ENCODE data around the gene PTRHD1. TPM values are rescaled to one million over a fixed set of nuclear protein-coding genes. Genes with fewer than 3 reads are reported as not detected.

PTRHD1 gene
- total RNA-seq, 1 experiment from 2014 or later, result 23.6 TPM

DNA sequence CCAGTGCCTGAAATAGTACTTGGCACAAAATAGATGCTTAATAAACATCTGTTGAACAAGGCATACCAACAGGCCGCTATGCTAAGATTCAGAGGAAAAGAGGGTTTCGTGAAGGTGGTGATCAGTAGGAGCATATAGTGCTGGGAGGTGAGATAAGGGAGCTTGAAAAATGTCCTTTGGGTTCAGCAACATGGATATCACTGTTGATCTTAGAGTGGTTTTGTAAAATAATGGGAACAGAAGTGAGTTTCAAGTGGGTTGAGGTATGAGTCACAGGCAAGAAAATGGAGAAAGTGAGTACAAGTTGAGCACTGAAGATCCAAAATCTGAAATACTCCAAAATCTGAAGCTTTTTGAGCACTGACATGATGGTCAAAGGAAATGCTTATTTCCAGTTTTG is 4.5 kb upstream of the PTRHD1 start:
- Histone ChIP-seq H3K79me2 (ENCODE audit: low read depth) (peaks cover 57% of the 10 kb centered on the region), H3K9me3 (ENCODE audit: insufficient read depth, low read depth) (no peaks in the 10 kb centered on the region), H3K4me2 (no peak overlapping the region), H3F3A (ENCODE audit: insufficient read depth, low read depth) (no peaks in the 10 kb centered on the region), H3K27ac (no peak overlapping the region), H2AFZ (no peak overlapping the region), H3K27me3 (ENCODE audit: insufficient read depth, low read depth) (no peaks in the 10 kb centered on the region), H3K36me3 (ENCODE audit: low read depth) (peaks cover 3% of the 10 kb centered on the region; the same call in 1 of the 2 replicates), H3K4me3 (no peak overlapping the region), H3K4me1 (replicated peaks; ENCODE audit: insufficient read depth) (peaks cover 17% of the 10 kb centered on the region), H4K20me1 (ENCODE audit: insufficient read depth) (no peaks in the 10 kb centered on the region), H3K9me2 (ENCODE audit: insufficient read depth) (no peaks in the 10 kb centered on the region)
- TF ChIP-seq, protein P1, sequence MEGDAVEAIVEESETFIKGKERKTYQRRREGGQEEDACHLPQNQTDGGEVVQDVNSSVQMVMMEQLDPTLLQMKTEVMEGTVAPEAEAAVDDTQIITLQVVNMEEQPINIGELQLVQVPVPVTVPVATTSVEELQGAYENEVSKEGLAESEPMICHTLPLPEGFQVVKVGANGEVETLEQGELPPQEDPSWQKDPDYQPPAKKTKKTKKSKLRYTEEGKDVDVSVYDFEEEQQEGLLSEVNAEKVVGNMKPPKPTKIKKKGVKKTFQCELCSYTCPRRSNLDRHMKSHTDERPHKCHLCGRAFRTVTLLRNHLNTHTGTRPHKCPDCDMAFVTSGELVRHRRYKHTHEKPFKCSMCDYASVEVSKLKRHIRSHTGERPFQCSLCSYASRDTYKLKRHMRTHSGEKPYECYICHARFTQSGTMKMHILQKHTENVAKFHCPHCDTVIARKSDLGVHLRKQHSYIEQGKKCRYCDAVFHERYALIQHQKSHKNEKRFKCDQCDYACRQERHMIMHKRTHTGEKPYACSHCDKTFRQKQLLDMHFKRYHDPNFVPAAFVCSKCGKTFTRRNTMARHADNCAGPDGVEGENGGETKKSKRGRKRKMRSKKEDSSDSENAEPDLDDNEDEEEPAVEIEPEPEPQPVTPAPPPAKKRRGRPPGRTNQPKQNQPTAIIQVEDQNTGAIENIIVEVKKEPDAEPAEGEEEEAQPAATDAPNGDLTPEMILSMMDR (conservative IDR thresholded peaks at IDR 0.05), result no peak
- no peak for TF ChIP-seq EZH2 (IDR thresholded peaks at IDR 0.05; ENCODE audit: low read depth)
- BruUV-seq (replicated peaks), result no TSS peak
- ChIA-PET CTCF (no interaction called here), POLR2A (ENCODE audit: unreplicated experiment) (no interaction called here)
- intact Hi-C loops (cut with micrococcal nuclease; ENCODE audit: unreplicated experiment), result loop anchor here (10.0 kb wide), 1 partner anchor 183 kb away; no protein-coding TSS in a partner anchor
- DNase-seq, result no peak

DNA sequence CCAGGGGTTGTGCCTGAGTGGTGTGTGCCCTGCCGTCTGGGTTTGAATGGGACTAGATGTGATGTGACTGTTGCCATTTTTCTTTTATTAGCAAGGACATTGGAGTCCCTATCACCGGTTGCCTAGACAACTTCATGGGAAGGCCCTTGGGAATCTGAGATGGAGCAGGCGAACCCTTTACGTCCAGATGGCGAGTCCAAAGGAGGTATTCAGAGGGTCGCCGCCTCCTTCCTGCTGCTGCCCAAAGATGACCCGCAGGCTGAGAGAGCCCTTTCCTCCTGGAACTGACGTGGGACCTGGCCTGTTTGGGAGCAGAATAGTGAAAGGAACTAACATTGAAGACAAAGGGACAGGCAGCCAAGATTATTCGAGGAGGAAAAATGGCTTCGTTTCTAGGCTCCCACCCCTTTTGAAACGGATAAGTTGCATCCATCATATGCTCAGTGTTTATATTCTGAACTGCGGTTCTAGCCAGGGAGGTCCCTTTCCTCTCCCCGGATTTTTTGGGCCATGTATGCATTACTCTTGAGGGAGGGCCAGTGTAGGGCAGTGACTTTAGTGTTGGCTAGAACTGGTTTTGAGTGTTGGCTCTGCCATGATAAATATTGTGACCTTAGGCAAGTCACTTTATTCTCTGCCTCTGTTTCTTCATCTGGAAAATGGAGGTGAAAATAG is 707 bp upstream of the PTRHD1 start:
- Histone ChIP-seq H3F3A (ENCODE audit: insufficient read depth, low read depth) (peaks cover 14% of the 10 kb centered on the region; the same call in 1 of the 2 replicates), H3K27ac (0 out of 2 replicates have a peak overlapping the region, but pooled peaks have one; percentile 89), H3K4me2 (peak overlapping the region; percentile 78), H3K9me3 (ENCODE audit: insufficient read depth, low read depth) (no peaks in the 10 kb centered on the region), H3K36me3 (ENCODE audit: low read depth) (no peaks in the 10 kb centered on the region), H3K4me3 (peak overlapping the region; percentile 71), H3K4me1 (replicated peaks; ENCODE audit: insufficient read depth) (peaks cover 31% of the 10 kb centered on the region), H3K9me2 (ENCODE audit: insufficient read depth) (no peaks in the 10 kb centered on the region), H3K79me2 (ENCODE audit: low read depth) (peaks cover 46% of the 10 kb centered on the region), H2AFZ (peak overlapping the region; percentile 88), H3K27me3 (ENCODE audit: insufficient read depth, low read depth) (no peaks in the 10 kb centered on the region), H4K20me1 (ENCODE audit: insufficient read depth) (no peaks in the 10 kb centered on the region)
- ChIA-PET POLR2A (ENCODE audit: unreplicated experiment) (no interaction called here), CTCF (interaction anchor here (0.8 kb wide), 1 partner anchor 21 kb away, joined by 3 read pairs; no protein-coding TSS in a partner anchor)
- DNase-seq, result no peak
- TSS peak; percentile 68 for BruUV-seq (replicated peaks)
- intact Hi-C loops (cut with micrococcal nuclease; ENCODE audit: unreplicated experiment), result loop anchor here (1.0 to 10.0 kb wide), 4 partner anchors 178 to 712 kb away; partner anchors contain the start of genes DNAJC27 and TP53I3
- TF ChIP-seq, protein P1 (conservative IDR thresholded peaks at IDR 0.05), result no peak
- TF ChIP-seq EZH2 (IDR thresholded peaks at IDR 0.05; ENCODE audit: low read depth), result no peak

DNA sequence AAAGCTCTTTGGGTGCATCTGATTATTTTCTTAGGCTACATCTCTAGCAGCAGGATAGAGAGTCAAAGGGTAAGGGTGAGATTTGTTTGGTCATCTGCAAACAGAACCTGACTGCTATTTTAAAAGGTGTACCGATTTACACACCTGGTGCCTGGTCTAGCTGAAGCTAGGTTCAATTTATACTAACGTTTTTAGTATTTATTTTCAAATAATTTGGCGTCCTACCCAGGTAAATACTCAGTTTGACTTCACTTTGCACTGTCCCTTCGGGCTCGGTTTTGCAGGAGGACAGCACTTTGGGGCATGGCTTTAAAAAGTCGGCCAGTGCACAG is 683 bp downstream of the PTRHD1 start:
- H3K9me2 ChIP-seq (ENCODE audit: insufficient read depth), result no peaks in the 10 kb centered on the region
- H4K20me1 ChIP-seq (ENCODE audit: insufficient read depth), result no peaks in the 10 kb centered on the region
- BruUV-seq (replicated peaks), result TSS peak; percentile 82
- ChIA-PET CTCF (interaction anchor here (0.6 to 1.4 kb wide), 3 partner anchors 10 to 178 kb away, joined by 3 to 8 read pairs (median 5); no protein-coding TSS in a partner anchor), POLR2A (ENCODE audit: unreplicated experiment) (interaction anchor here (0.6 to 0.7 kb wide), 4 partner anchors 338 to 889 kb away, joined by 3 to 6 read pairs (median 4); no protein-coding TSS in a partner anchor)
- H3K79me2 ChIP-seq (ENCODE audit: low read depth), result peaks cover 40% of the 10 kb centered on the region
- no peak for DNase-seq
- H3K4me2 ChIP-seq, result peak overlapping the region; percentile 78
- H3K4me1 ChIP-seq (replicated peaks; ENCODE audit: insufficient read depth), result peaks cover 31% of the 10 kb centered on the region
- intact Hi-C loops (cut with micrococcal nuclease; ENCODE audit: unreplicated experiment), result loop anchor here (5.0 to 10.0 kb wide), 3 partner anchors 178 to 710 kb away; partner anchors contain the start of genes DNAJC27 and TP53I3
- TF ChIP-seq, protein P1 (conservative IDR thresholded peaks at IDR 0.05), result no peak; the same call in 1 of the 2 replicates
- TF ChIP-seq EZH2 (IDR thresholded peaks at IDR 0.05; ENCODE audit: low read depth), result no peak
- no peaks in the 10 kb centered on the region for H3K9me3 ChIP-seq (ENCODE audit: insufficient read depth, low read depth)
- peak overlapping the region; percentile 89 for H3K27ac ChIP-seq
- no peaks in the 10 kb centered on the region for H3K36me3 ChIP-seq (ENCODE audit: low read depth)
- H3K4me3 ChIP-seq, result peak overlapping the region; percentile 71
- H2AFZ ChIP-seq, result peak overlapping the region; percentile 88
- H3K27me3 ChIP-seq (ENCODE audit: insufficient read depth, low read depth), result no peaks in the 10 kb centered on the region
- peaks cover 14% of the 10 kb centered on the region; the same call in 1 of the 2 replicates for H3F3A ChIP-seq (ENCODE audit: insufficient read depth, low read depth)
